Naive thymus-derived CD8-positive, alpha-beta T cell (primary cell): ENCODE data around the gene OTOP2. TPM values are rescaled to one million over a fixed set of nuclear protein-coding genes. Genes with fewer than 3 reads are reported as not detected.
"Not testable (repeated sequence)": the region's sequence is repeated elsewhere in the genome, so short reads cannot be mapped to it uniquely, and the experiment has no call there.

Source experiments
- ATAC-seq, 2 donors: fragments of 150-1000 bp; cut with Tn5 transposase in 1 of 2; sonication (Bioruptor Pico), chemical (Tn5 transposase) in 1 of 2; 1 replicate in 1 of 2; 2 replicates in 1 of 2; pipeline ENCODE4 v1.10.0; 2021; ENCODE audit warnings: mild to moderate bottlenecking in 2 of 2, moderate library complexity in 2 of 2
- POLR2A ChIA-PET: fragments of 350-600 bp; sonication (Branson Sonifier 250); formaldehyde crosslinking; loops from one replicate; lab custom pipeline; 2021; ENCODE audit warnings: antibody characterized with exemption; lab: Charles Lee
- DNase-seq, 10 donors: peaks; one replicate each; pipeline versions ENCODE4 v3.0.0 to v3.0.0-alpha.2; 2020 to 2022
- H3K27ac Mint-ChIP-seq, 10 donors: one replicate each; pipeline ENCODE4 v1.8.0; 2020 to 2022; ENCODE audit warnings: mild to moderate bottlenecking in 10 of 10, mixed read lengths in 10 of 10, moderate library complexity in 4 of 10, inconsistent platforms in 1 of 10
- H3K27me3 Mint-ChIP-seq, 5 donors: one replicate each; pipeline ENCODE4 v1.8.0; 2021 to 2022; ENCODE audit warnings: mixed read lengths in 5 of 5
- H3K36me3 Mint-ChIP-seq, 3 donors: one replicate each; pipeline ENCODE4 v1.8.0; 2020 to 2022; ENCODE audit warnings: mixed read lengths in 3 of 3, mild to moderate bottlenecking in 2 of 3, inconsistent platforms in 1 of 3
- H3K4me1 Mint-ChIP-seq, 4 donors: one replicate each; pipeline ENCODE4 v1.8.0; 2021 to 2022; ENCODE audit warnings: mixed read lengths in 4 of 4
- H3K4me3 Mint-ChIP-seq, 10 donors: one replicate each; pipeline ENCODE4 v1.8.0; 2020 to 2022; ENCODE audit warnings: mild to moderate bottlenecking in 10 of 10, mixed read lengths in 10 of 10, moderate library complexity in 6 of 10, inconsistent platforms in 1 of 10
- H3K9me3 Mint-ChIP-seq, 9 donors: one replicate each; pipeline ENCODE4 v1.8.0; 2020 to 2022; ENCODE audit warnings: mixed read lengths in 9 of 9, mild to moderate bottlenecking in 3 of 9, inconsistent platforms in 1 of 9, moderate library complexity in 1 of 9
- polyA plus RNA-seq, 3 donors: library from polyadenylated mRNA; unstranded; fragments of 300-500 nt; fragmentation: Illumina TruSeq; gene quantifications; one replicate each; pipeline ENCODE4 v1.2.3, GENCODE V29; 2021
- total RNA-seq, 8 experiments: library from RNA in 2 of 8; stranded (reverse) in 2 of 8; gene quantifications; one replicate each; pipeline ENCODE4 v1.2.3 and lab custom pipeline; 2021 to 2026

Gene OTOP2
- total and polyA plus RNA-seq, 5 experiments from 2014 or later = not detected

- not testable (repeated sequence) for DNase-seq
These were observed 17.8 kb upstream of the OTOP2 start for GRCh38 chr17:74906214-74906793.

GRCh38 chr17:74907012-74907411 lies 17.1 kb upstream of the OTOP2 start:
- DNase-seq = no peak
- POLR2A ChIA-PET = no interaction called here

More at GRCh38 chr17:74906214-74906793, 17.8 kb upstream of the OTOP2 start:
- H3K36me3 Mint-ChIP-seq, H3K27ac Mint-ChIP-seq, H3K9me3 Mint-ChIP-seq, H3K4me1 Mint-ChIP-seq, H3K4me3 Mint-ChIP-seq, ATAC-seq: not testable (repeated sequence)
- POLR2A ChIA-PET = interaction anchor here (0.7 kb wide), 1 partner anchor 133 kb away, joined by 7 read pairs; no protein-coding TSS in a partner anchor
- H3K27me3 Mint-ChIP-seq = peaks cover 0 to 20% (median 5%) of the 10 kb centered on the region in 5 donors

DNA sequence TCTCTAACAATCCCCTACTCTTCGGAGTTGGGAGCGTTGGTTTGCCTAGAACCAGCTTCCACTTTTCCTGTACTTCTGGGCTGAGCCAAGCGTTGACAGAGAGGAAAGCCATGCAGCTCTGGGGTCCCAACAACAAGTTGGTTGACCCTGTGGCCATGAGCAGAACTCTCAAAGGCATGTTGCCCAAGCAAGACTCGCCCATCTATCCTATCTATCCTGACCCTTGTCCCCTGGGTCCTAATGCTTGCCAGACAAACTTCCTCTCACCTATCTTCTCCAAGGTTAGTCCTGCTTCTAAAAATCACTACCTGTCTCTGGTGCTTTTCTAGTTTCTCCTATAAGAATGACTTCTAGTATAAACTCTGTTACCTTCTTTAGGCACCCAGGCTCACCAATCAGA lies 15.0 kb upstream of the OTOP2 start:
- H3K4me3 Mint-ChIP-seq, H3K36me3 Mint-ChIP-seq, DNase-seq, ATAC-seq, H3K4me1 Mint-ChIP-seq, H3K27me3 Mint-ChIP-seq, POLR2A ChIA-PET, H3K27ac Mint-ChIP-seq, H3K9me3 Mint-ChIP-seq: not testable (repeated sequence)

More at GRCh38 chr17:74907012-74907411, 17.1 kb upstream of the OTOP2 start:
- Mint-ChIP-seq H3K9me3 (no peaks in the 10 kb centered on the region), H3K27ac (no peak overlapping the region), H3K4me3 (no peak overlapping the region), H3K4me1 (peaks cover 0 to 3% (median 1%) of the 10 kb centered on the region in 4 donors), H3K27me3 (peaks cover 0 to 14% (median 5%) of the 10 kb centered on the region in 5 donors), H3K36me3 (no peaks in the 10 kb centered on the region)
- no peak for ATAC-seq

DNA sequence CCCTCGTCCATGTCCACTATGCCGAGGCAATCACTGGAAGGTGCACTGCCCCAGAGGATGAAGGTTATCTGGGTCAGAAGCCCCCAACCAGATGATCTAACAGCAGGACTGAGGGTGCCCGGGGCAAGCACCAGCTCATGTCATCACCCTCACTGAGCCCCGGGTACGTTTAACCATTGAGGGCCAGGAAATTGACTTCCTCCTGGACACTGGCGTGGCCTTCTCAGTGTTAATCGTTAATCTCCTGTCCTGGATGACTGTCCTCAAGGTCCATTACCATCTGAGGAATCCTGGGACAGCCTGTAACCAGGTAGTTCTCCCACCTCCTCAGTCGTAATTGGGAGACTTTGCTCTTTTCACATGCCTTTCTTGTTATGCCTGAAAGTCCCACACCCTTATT lies 12.7 kb upstream of the OTOP2 start:
- H3K27ac Mint-ChIP-seq, DNase-seq, H3K4me1 Mint-ChIP-seq, H3K9me3 Mint-ChIP-seq, H3K4me3 Mint-ChIP-seq, H3K27me3 Mint-ChIP-seq, H3K36me3 Mint-ChIP-seq, POLR2A ChIA-PET, ATAC-seq: not testable (repeated sequence)

GRCh38 chr17:74916136-74916850 lies 7.8 kb upstream of the OTOP2 start:
- Mint-ChIP-seq H3K27ac (peak overlapping the region in 1 of 10 donors; percentile 65), H3K4me1 (no peaks in the 10 kb centered on the region), H3K27me3 (peaks cover 2 to 37% (median 14%) of the 10 kb centered on the region in 5 donors), H3K9me3 (no peaks in the 10 kb centered on the region), H3K36me3 (no peaks in the 10 kb centered on the region), H3K4me3 (no peak overlapping the region)
- POLR2A ChIA-PET = no interaction called here
- ATAC-seq = no peak
- DNase-seq = no peak

GRCh38 chr17:74916851-74917199 lies 7.2 kb upstream of the OTOP2 start:
- ATAC-seq (no peak), DNase-seq (no peak)
- Mint-ChIP-seq H3K36me3 (no peaks in the 10 kb centered on the region), H3K4me1 (no peaks in the 10 kb centered on the region), H3K27me3 (peaks cover 2 to 43% (median 14%) of the 10 kb centered on the region in 5 donors), H3K4me3 (no peak overlapping the region), H3K9me3 (no peaks in the 10 kb centered on the region), H3K27ac (peak overlapping the region in 1 of 10 donors; percentile 65)
- POLR2A ChIA-PET = no interaction called here

- H3K27me3 Mint-ChIP-seq = peaks cover 2 to 47% (median 15%) of the 10 kb centered on the region in 5 donors
- DNase-seq = no peak
- H3K9me3 Mint-ChIP-seq = no peaks in the 10 kb centered on the region
- no peak overlapping the region for H3K27ac Mint-ChIP-seq
- ATAC-seq = no peak
- no peak overlapping the region for H3K4me3 Mint-ChIP-seq
- H3K4me1 Mint-ChIP-seq = peaks cover 0 to 2% (median under 1%) of the 10 kb centered on the region in 4 donors
- POLR2A ChIA-PET = no interaction called here
- H3K36me3 Mint-ChIP-seq = no peaks in the 10 kb centered on the region
These were observed 6.6 kb upstream of the OTOP2 start for GRCh38 chr17:74917430-74917829.

- POLR2A ChIA-PET = interaction anchor here (0.6 kb wide), 2 partner anchors 39 to 846 kb away, joined by 3 to 4 read pairs; no protein-coding TSS in a partner anchor
- Mint-ChIP-seq H3K9me3 (no peaks in the 10 kb centered on the region), H3K4me1 (peaks cover 3 to 10% (median 8%) of the 10 kb centered on the region in 4 donors), H3K27me3 (peaks cover 2 to 58% (median 19%) of the 10 kb centered on the region in 5 donors), H3K36me3 (no peaks in the 10 kb centered on the region), H3K27ac (peak overlapping the region in 1 of 10 donors; percentile 44), H3K4me3 (no peak overlapping the region)
- no peak for ATAC-seq
- DNase-seq = no peak
These were observed 5.2 kb upstream of the OTOP2 start for GRCh38 chr17:74918906-74919305.

GRCh38 chr17:74919440-74920305 lies 4.4 kb upstream of the OTOP2 start:
- POLR2A ChIA-PET = interaction anchor here (0.6 kb wide), 2 partner anchors 38 to 845 kb away, joined by 3 to 4 read pairs; no protein-coding TSS in a partner anchor
- no peaks in the 10 kb centered on the region for H3K9me3 Mint-ChIP-seq
- H3K27ac Mint-ChIP-seq = no peak overlapping the region
- ATAC-seq (no peak), DNase-seq (no peak)
- H3K36me3 Mint-ChIP-seq = peaks cover 0 to 4% (median 0%) of the 10 kb centered on the region in 3 donors
- H3K27me3 Mint-ChIP-seq = peaks cover 2 to 64% (median 24%) of the 10 kb centered on the region in 5 donors
- peaks cover 7 to 16% (median 13%) of the 10 kb centered on the region in 4 donors for H3K4me1 Mint-ChIP-seq
- peak overlapping the region in 1 of 10 donors; percentile 14 for H3K4me3 Mint-ChIP-seq

GRCh38 chr17:74920306-74920620 lies 3.8 kb upstream of the OTOP2 start:
- Mint-ChIP-seq H3K4me3 (no peak overlapping the region), H3K27ac (peak overlapping the region in 1 of 10 donors; percentile 5), H3K27me3 (peaks cover 7 to 70% (median 30%) of the 10 kb centered on the region in 5 donors), H3K4me1 (peaks cover 8 to 18% (median 14%) of the 10 kb centered on the region in 4 donors), H3K36me3 (peaks cover 0 to 5% (median 0%) of the 10 kb centered on the region in 3 donors), H3K9me3 (no peaks in the 10 kb centered on the region)
- DNase-seq (no peak), ATAC-seq (no peak)
- POLR2A ChIA-PET = no interaction called here

DNA sequence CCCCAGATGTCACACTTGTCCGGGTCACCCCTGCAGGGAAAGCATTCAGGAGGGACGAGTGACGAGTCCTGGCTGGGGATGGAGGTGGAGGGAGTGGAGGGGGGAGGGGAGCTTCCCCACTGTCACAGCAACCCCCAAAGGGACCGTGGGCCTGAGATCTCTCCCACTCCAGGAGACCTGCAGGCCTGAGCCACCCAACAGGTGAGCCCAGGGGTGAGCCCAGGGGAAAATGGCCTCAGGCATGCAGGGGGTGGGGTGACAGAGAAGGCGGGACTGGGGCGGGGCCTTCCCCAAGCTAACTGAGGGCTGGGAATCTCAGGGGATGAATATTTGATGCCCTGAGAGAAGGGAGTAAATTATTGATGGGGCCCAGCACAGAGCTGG lies 3.4 kb upstream of the OTOP2 start:
- DNase-seq (no peak), ATAC-seq (no peak)
- Mint-ChIP-seq H3K4me1 (peaks cover 8 to 18% (median 14%) of the 10 kb centered on the region in 4 donors), H3K4me3 (no peak overlapping the region), H3K27ac (peak overlapping the region in 2 of 10 donors; percentile 72 to 75), H3K36me3 (peaks cover 0 to 5% (median 0%) of the 10 kb centered on the region in 3 donors), H3K9me3 (no peaks in the 10 kb centered on the region), H3K27me3 (peaks cover 11 to 74% (median 33%) of the 10 kb centered on the region in 5 donors)
- POLR2A ChIA-PET = no interaction called here

- ATAC-seq (no peak), DNase-seq (no peak)
- POLR2A ChIA-PET = no interaction called here
- Mint-ChIP-seq H3K27me3 (peaks cover 13 to 78% (median 30%) of the 10 kb centered on the region in 5 donors), H3K36me3 (peaks cover 0 to 5% (median 0%) of the 10 kb centered on the region in 3 donors), H3K4me1 (peaks cover 8 to 18% (median 14%) of the 10 kb centered on the region in 4 donors), H3K9me3 (no peaks in the 10 kb centered on the region), H3K27ac (peak overlapping the region in 2 of 10 donors; percentile 72 to 75), H3K4me3 (no peak overlapping the region)
These were observed 2.9 kb upstream of the OTOP2 start for GRCh38 chr17:74921026-74921681.
